Measurements from ENCODE around the gene HES2. TPM values are rescaled to one million over a fixed set of nuclear protein-coding genes. Genes with fewer than 3 reads are reported as not detected.
A peak's percentile ranks its signal among the peaks of the same experiment; 100 is the strongest.
"Not testable (repeated sequence)": the region's sequence is repeated elsewhere in the genome, so short reads cannot be mapped to it uniquely, and the experiment has no call there.

Gene HES2
- total and polyA plus RNA-seq, 10 donors, result 0.02 to 1.3 (median 0.24) TPM; not detected in 6

DNA sequence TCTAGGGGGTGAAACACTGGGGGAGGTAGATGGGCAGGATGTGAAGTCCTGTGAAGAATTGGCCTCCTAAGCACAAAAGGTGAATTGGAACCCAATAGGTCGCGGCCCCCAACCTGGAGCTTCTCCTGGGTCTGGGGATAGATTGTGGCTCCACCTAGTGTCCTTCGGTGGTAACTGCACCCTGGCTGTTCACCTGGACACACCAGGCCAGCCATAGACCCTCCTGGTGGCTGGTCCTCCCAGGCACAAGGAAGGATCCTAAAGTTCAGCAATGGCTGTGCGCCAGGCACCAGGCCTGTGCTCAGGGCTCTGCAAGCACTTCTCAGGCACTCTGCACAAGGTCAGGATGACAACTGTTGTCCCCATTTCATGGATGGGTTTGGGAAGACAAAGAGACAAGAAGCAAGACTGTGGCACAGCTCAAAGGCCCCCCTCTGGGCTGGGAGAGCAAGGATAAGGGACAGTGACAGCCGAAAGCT is 18.4 kb upstream of the HES2 start:
- intact Hi-C loops (cut with DNase I; ENCODE audit: low total_unique reads), result no loop called here
- Histone ChIP-seq H3K9me3 (no peaks in the 10 kb centered on the region), H3K36me3 (no peaks in the 10 kb centered on the region), H3K27ac (no peak overlapping the region), H3K4me3 (no peak overlapping the region), H3K27me3 (replicated peaks in 1 of 7) (peaks cover 0 to 71% (median 32%) of the 10 kb centered on the region in 7 donors), H3K4me1 (peaks cover 0 to 15% (median 10%) of the 10 kb centered on the region in 6 donors)
- TF ChIP-seq, protein P1, sequence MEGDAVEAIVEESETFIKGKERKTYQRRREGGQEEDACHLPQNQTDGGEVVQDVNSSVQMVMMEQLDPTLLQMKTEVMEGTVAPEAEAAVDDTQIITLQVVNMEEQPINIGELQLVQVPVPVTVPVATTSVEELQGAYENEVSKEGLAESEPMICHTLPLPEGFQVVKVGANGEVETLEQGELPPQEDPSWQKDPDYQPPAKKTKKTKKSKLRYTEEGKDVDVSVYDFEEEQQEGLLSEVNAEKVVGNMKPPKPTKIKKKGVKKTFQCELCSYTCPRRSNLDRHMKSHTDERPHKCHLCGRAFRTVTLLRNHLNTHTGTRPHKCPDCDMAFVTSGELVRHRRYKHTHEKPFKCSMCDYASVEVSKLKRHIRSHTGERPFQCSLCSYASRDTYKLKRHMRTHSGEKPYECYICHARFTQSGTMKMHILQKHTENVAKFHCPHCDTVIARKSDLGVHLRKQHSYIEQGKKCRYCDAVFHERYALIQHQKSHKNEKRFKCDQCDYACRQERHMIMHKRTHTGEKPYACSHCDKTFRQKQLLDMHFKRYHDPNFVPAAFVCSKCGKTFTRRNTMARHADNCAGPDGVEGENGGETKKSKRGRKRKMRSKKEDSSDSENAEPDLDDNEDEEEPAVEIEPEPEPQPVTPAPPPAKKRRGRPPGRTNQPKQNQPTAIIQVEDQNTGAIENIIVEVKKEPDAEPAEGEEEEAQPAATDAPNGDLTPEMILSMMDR (IDR thresholded peaks at IDR 0.05 in 8 of 11, conservative IDR thresholded peaks at IDR 0.05 in 3 of 11), result peak; percentile 77 to 97 (median 94)
- no peak for TF ChIP-seq POLR2A (IDR thresholded peaks at IDR 0.05)
- TF ChIP-seq POLR2AphosphoS5 (IDR thresholded peaks at IDR 0.05), result no peak
- WGBS, 5 donors, result 6 to 22% (median 9%) methylated on average over 4 to 5 of the region's 5 CpGs
- peak; percentile 85 for DNase-seq

DNA sequence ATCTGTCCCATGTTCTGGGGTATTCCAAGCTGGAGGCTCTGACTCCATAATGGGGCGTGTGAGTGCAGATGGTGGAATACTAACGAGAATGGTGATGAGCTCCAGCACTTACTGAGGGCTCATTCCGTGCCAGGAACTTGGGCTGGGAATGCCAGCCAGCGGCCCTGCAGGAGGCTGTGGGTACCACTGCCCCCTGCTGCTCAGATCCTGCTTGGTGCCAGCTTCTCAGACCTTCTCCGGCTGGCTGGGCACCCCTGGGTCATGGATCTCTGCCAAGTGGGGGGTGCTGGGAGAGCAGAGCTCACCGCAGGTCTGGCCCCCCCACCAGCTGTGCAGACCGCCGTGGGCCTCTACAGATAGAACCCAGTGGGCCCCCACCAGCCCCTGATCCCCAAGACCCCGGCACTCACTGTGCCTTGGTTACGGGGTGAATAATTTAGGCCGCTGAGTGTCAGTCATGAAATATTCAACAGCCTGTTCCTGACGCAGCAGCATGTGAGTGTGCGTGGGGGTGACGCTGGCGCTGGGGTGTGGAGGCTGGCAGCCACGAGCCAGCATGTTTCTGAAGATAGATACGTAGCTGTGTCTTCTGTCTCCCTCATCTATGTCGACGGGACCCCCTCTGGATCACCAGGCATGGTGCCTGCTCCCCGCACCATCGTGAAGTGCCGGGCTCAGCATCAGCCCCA is 17.4 kb upstream of the HES2 start:
- H3K9me3 ChIP-seq; DNase-seq; intact Hi-C loops (cut with DNase I; ENCODE audit: low total_unique reads); H3K27ac ChIP-seq; H3K4me3 ChIP-seq; H3K36me3 ChIP-seq: not testable (repeated sequence)
- peaks cover 0 to 62% (median 32%) of the 10 kb centered on the region in 7 donors for H3K27me3 ChIP-seq (replicated peaks in 1 of 7)
- WGBS, 5 donors, result 56 to 77% (median 67%) methylated on average over 13 to 22 of the region's 22 CpGs
- peaks cover 0 to 15% (median 10%) of the 10 kb centered on the region in 6 donors for H3K4me1 ChIP-seq

DNA sequence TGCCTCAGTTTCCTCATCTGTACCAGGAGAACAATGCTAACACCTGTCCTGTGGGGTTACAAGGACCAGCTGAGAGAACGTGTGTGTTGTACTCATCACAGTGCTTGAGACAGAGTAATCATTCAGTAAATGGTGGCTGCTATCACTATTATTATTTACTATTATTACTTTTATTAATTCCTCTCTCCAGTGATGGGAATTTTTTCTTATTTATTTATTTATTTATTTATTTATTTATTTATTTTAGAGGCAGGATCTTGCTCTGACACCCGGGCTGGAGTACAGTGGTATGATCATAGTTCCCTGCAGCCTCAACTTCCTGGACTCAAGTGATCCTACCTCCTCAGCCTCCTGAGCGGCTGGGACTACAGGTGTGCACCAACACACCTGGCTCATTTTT is 16.6 kb upstream of the HES2 start:
- H3K9me3 ChIP-seq; DNase-seq; H3K4me3 ChIP-seq; H3K27ac ChIP-seq; H3K36me3 ChIP-seq; intact Hi-C loops (cut with DNase I; ENCODE audit: low total_unique reads): not testable (repeated sequence)
- Histone ChIP-seq H3K27me3 (replicated peaks in 1 of 7) (peaks cover 0 to 53% (median 32%) of the 10 kb centered on the region in 7 donors), H3K4me1 (peaks cover 0 to 15% (median 10%) of the 10 kb centered on the region in 6 donors)
- 65 to 89% (median 75%) methylated on average over 3 of the region's 3 CpGs for WGBS, 5 donors

DNA sequence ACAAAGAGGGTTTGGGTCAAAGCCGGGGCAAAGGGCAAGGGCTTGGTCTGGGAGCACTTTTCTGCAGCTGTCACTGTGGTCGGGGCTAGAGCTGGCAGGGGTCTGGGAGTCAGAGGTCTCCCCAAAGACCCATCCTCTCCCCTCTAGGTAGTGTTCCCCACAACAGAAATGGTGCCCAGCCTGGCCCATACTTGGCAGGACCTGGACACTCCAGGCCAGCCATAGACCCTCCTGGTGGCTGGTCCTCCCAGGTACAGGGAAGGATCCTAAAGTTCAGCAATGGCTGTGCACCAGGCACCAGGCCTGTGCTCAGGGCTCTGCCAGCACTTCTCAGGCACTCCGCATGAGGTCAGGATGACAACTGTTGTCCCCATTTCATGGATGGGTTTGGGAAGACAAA is 15.8 kb upstream of the HES2 start:
- no peak overlapping the region for H3K4me3 ChIP-seq
- TF ChIP-seq, protein P1 (IDR thresholded peaks at IDR 0.05 in 8 of 11, conservative IDR thresholded peaks at IDR 0.05 in 3 of 11), result no peak
- TF ChIP-seq POLR2A (IDR thresholded peaks at IDR 0.05), result no peak
- TF ChIP-seq POLR2AphosphoS5 (IDR thresholded peaks at IDR 0.05), result no peak
- intact Hi-C loops (cut with DNase I; ENCODE audit: low total_unique reads), result no loop called here
- H3K27ac ChIP-seq, result no peak overlapping the region
- no peaks in the 10 kb centered on the region for H3K9me3 ChIP-seq
- H3K4me1 ChIP-seq, result peaks cover 0 to 8% (median 5%) of the 10 kb centered on the region in 6 donors
- WGBS, 5 donors, result 70 to 93% (median 80%) methylated on average over 1 to 3 of the region's 3 CpGs
- H3K27me3 ChIP-seq (replicated peaks in 1 of 7), result peaks cover 0 to 51% (median 26%) of the 10 kb centered on the region in 7 donors
- DNase-seq, result no peak
- H3K36me3 ChIP-seq, result no peaks in the 10 kb centered on the region

DNA sequence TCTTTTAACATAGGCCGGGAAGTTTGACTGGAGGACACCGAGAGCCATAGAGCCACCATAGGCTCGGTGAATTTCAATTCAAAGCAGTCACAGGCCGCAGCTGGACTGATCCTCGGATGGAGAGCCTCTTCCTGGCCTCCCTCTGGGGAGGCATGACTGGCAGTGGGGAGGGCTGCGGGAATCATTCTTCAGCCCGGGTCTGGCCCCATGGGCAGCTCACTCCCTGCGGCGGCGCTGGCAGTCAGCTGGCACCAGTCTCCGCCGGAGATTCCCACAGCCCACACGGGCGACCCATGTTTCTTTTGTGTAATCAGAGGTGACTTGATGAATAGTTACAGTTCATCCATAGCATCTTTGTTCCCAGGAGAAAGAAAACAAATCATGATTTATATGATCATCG is 15.4 kb upstream of the HES2 start:
- WGBS, 5 donors, result 86 to 92% (median 90%) methylated on average over 14 to 15 of the region's 15 CpGs

More for the DNA sequence above, 15.4 kb upstream of the HES2 start:
- intact Hi-C loops (cut with DNase I; ENCODE audit: low total_unique reads), result no loop called here
- H3K9me3 ChIP-seq, result no peaks in the 10 kb centered on the region
- H3K27me3 ChIP-seq (replicated peaks in 1 of 7), result peaks cover 0 to 51% (median 22%) of the 10 kb centered on the region in 7 donors
- H3K36me3 ChIP-seq, result no peaks in the 10 kb centered on the region
- no peak for DNase-seq
- H3K4me3 ChIP-seq, result no peak overlapping the region
- no peak overlapping the region for H3K27ac ChIP-seq
- H3K4me1 ChIP-seq, result peaks cover 0 to 4% (median 2%) of the 10 kb centered on the region in 6 donors
- TF ChIP-seq POLR2A (IDR thresholded peaks at IDR 0.05), result no peak
- TF ChIP-seq POLR2AphosphoS5 (IDR thresholded peaks at IDR 0.05), result no peak
- TF ChIP-seq, protein P1 (IDR thresholded peaks at IDR 0.05 in 8 of 11, conservative IDR thresholded peaks at IDR 0.05 in 3 of 11), result no peak

Data from spleen (tissue), 11 donors.